WERI-Rb-1 (cell line): Measurements from ENCODE around the gene DNASE1L3.

Experiments
- DNase-seq: peaks from one replicate; pipeline ENCODE4 v3.0.0-alpha.2; 2020
- H3K27ac ChIP-seq: fragments of 250-450 bp; sonication (Bioruptor Pico); 2 replicates; pipeline ENCODE4 v1.5.1; 2020; ENCODE audit warnings: mild to moderate bottlenecking, moderate library complexity
- H3K27me3 ChIP-seq: fragments of 250-450 bp; sonication (Bioruptor Pico); 2 replicates; pipeline ENCODE4 v1.5.1; 2021; ENCODE audit warnings: mild to moderate bottlenecking, low read depth, moderate library complexity; ENCODE audit not compliant: insufficient read depth, severe bottlenecking
- H3K36me3 ChIP-seq: fragments of 250-450 bp; sonication (Bioruptor Pico); 2 replicates; pipeline ENCODE4 v1.5.1; 2020; ENCODE audit warnings: mild to moderate bottlenecking, moderate library complexity
- H3K4me3 ChIP-seq: 2 replicates; pipeline ENCODE4 v1.5.1; 2011; ENCODE audit warnings: low read depth, mild to moderate bottlenecking, control low read depth, low read length
- H3K9me3 ChIP-seq: fragments of 250-450 bp; sonication (Bioruptor Pico); 2 replicates; pipeline ENCODE4 v1.5.1; 2021; ENCODE audit warnings: mild to moderate bottlenecking, moderate library complexity; ENCODE audit not compliant: severe bottlenecking
- TF ChIP-seq, protein P1 (sequence below): IDR thresholded peaks from 2 replicates; pipeline ENCODE4 v1.5.1; 2011; ENCODE audit warnings: low read depth, mild to moderate bottlenecking, control low read depth, inconsistent platforms, low read length

The DNASE1L3 gene

DNA sequence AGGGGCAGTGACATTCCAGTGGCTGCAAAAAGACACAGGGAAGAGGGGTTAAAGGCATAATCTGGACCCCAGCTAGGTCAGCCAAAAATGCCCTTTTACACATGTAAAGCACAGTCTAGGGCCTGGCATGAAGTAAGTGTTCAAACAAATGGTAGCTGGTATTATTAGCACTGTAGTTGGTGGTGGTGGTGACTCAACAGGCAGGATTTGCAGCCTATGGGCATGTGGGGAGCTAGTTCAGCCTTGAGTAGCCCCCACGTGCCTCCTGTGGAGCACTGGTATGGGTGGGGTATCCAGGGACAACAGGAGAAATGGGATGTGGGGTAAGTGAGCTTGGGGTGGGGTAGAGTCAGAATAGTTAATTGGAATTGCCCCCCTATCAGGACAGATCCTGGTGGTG, 27.6 kb downstream of the DNASE1L3 start:
- Histone ChIP-seq H3K4me3 (no peak overlapping the region), H3K9me3 (no peaks in the 10 kb centered on the region), H3K27ac (no peak overlapping the region), H3K36me3 (no peaks in the 10 kb centered on the region), H3K27me3 (no peaks in the 10 kb centered on the region)
- DNase-seq: no peak
- TF ChIP-seq, protein P1, sequence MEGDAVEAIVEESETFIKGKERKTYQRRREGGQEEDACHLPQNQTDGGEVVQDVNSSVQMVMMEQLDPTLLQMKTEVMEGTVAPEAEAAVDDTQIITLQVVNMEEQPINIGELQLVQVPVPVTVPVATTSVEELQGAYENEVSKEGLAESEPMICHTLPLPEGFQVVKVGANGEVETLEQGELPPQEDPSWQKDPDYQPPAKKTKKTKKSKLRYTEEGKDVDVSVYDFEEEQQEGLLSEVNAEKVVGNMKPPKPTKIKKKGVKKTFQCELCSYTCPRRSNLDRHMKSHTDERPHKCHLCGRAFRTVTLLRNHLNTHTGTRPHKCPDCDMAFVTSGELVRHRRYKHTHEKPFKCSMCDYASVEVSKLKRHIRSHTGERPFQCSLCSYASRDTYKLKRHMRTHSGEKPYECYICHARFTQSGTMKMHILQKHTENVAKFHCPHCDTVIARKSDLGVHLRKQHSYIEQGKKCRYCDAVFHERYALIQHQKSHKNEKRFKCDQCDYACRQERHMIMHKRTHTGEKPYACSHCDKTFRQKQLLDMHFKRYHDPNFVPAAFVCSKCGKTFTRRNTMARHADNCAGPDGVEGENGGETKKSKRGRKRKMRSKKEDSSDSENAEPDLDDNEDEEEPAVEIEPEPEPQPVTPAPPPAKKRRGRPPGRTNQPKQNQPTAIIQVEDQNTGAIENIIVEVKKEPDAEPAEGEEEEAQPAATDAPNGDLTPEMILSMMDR: no peak

GRCh38 chr3:58180940-58181587, 29.7 kb downstream of the DNASE1L3 start:
- H3K4me3 ChIP-seq: no peak overlapping the region
- DNase-seq: no peak
- no peaks in the 10 kb centered on the region for H3K36me3 ChIP-seq
- no peaks in the 10 kb centered on the region for H3K9me3 ChIP-seq
- H3K27ac ChIP-seq: no peak overlapping the region
- TF ChIP-seq, protein P1: no peak
- no peaks in the 10 kb centered on the region for H3K27me3 ChIP-seq

DNA sequence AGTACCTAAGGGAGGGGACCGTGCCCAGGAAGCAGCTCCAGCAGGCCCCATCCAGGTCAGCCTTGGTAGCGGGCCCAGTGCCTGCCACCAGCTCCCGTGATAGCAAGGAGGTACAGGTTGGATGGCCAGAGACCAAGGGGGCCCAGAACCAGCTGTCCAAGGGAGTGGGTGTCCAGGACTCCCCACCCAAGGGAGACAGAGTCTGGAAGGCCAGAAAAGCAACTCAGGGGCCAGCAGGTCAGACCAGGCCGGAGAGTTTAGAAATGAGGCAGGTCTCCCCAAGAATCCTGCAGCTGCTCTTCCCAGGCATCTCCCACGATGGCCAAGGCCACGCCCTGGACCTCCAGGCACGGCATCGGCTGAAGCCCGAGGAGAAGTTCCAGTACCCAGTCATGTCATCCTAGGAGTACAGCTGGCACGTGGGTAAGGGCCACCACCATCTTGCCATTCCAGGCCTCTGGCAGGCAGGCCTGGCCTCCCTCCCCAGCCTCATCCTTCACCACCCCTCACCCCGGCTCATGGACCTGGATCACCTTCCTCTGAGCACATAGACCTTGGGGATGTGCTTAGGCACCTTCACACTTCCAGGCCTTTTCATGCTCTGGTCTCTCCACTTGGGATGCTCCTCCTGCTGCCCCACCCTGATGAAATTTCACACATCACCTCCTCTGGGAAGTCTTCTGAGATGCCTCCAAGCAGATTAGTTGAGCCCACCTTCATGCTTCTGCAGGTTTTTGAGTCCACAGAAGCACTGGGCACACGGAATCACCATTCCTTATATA, 30.5 kb downstream of the DNASE1L3 start:
- DNase-seq: no peak
- H3K9me3 ChIP-seq: no peaks in the 10 kb centered on the region
- H3K4me3 ChIP-seq: no peak overlapping the region
- TF ChIP-seq, protein P1: no peak
- no peak overlapping the region for H3K27ac ChIP-seq
- H3K36me3 ChIP-seq: no peaks in the 10 kb centered on the region
- no peaks in the 10 kb centered on the region for H3K27me3 ChIP-seq

GRCh38 chr3:58179235-58180098, 31.3 kb downstream of the DNASE1L3 start:
- no peak overlapping the region for H3K4me3 ChIP-seq
- no peaks in the 10 kb centered on the region for H3K36me3 ChIP-seq
- H3K27ac ChIP-seq: no peak overlapping the region
- H3K27me3 ChIP-seq: no peaks in the 10 kb centered on the region
- TF ChIP-seq, protein P1: no peak
- DNase-seq: no peak
- no peaks in the 10 kb centered on the region for H3K9me3 ChIP-seq

- DNase-seq: no peak
- Histone ChIP-seq H3K9me3 (no peaks in the 10 kb centered on the region), H3K4me3 (no peak overlapping the region), H3K27ac (no peak overlapping the region), H3K36me3 (no peaks in the 10 kb centered on the region), H3K27me3 (no peaks in the 10 kb centered on the region)
- TF ChIP-seq, protein P1: no peak
These were observed 32.1 kb downstream of the DNASE1L3 start for GRCh38 chr3:58178528-58179234.
